Osteoblast (primary cell): ENCODE measurements around the gene KHDC1L. TPM values are rescaled to one million over a fixed set of nuclear protein-coding genes. Genes with fewer than 3 reads are reported as not detected.
"Not testable (repeated sequence)": the region's sequence is repeated elsewhere in the genome, so short reads cannot be mapped to it uniquely, and the experiment has no call there.

ENCODE experiments used
- DNase-seq: peaks from one replicate; pipeline ENCODE4 v3.0.0; 2011; ENCODE audit warnings: low spot score, mixed read lengths; ENCODE audit not compliant: insufficient read length; ENCODE audit errors: missing footprints
- H2AFZ ChIP-seq: 2 replicates; pipeline ENCODE4 v1.6.0; 2011; ENCODE audit warnings: mild to moderate bottlenecking, low read length
- H3K27ac ChIP-seq: 2 replicates; pipeline ENCODE4 v1.5.1; 2011; ENCODE audit warnings: mild to moderate bottlenecking, low read depth, low read length, moderate library complexity
- H3K27me3 ChIP-seq: 2 replicates; pipeline ENCODE4 v1.6.0; 2012; ENCODE audit warnings: mild to moderate bottlenecking, control low read depth, inconsistent platforms, low read length, moderate library complexity; ENCODE audit not compliant: insufficient read depth
- H3K36me3 ChIP-seq: 2 replicates; pipeline ENCODE4 v1.5.1; 2011; ENCODE audit warnings: mild to moderate bottlenecking, low read length, control low read depth, moderate library complexity; ENCODE audit not compliant: insufficient read depth
- H3K4me1 ChIP-seq: 2 replicates; pipeline ENCODE4 v1.5.1; 2011; ENCODE audit warnings: mild to moderate bottlenecking, low read length, control low read depth, moderate library complexity; ENCODE audit not compliant: insufficient read depth
- H3K4me2 ChIP-seq: 2 replicates; pipeline ENCODE4 v1.6.0; 2011; ENCODE audit warnings: mild to moderate bottlenecking, low read length; ENCODE audit not compliant: insufficient read depth
- H3K4me3 ChIP-seq: fragments of 200-600 bp; sonication (generic); 3 replicates; pipeline ENCODE4 v1.5.1; 2012; ENCODE audit warnings: mild to moderate bottlenecking, low read length, inconsistent platforms; ENCODE audit not compliant: insufficient read depth
- H3K79me2 ChIP-seq: 2 replicates; pipeline ENCODE4 v1.6.0; 2012; ENCODE audit warnings: mild to moderate bottlenecking, low read length, control low read depth, inconsistent platforms; ENCODE audit not compliant: insufficient read depth
- H3K9me3 ChIP-seq: 2 replicates; pipeline ENCODE4 v1.5.1; 2011; ENCODE audit warnings: low read depth, low read length, control low read depth
- H4K20me1 ChIP-seq: 2 replicates; pipeline ENCODE4 v1.6.0; 2012; ENCODE audit warnings: mild to moderate bottlenecking, low read length, control low read depth; ENCODE audit not compliant: insufficient read depth
- total RNA-seq: library from RNA; depleted of rRNA; stranded (reverse); fragments of >200 nt; gene quantifications from 2 replicates; pipeline ENCODE4 v1.2.3, GENCODE V29; 2012
- TF ChIP-seq, protein P1 (sequence below): IDR thresholded peaks from 2 replicates; pipeline ENCODE4 v1.5.1; 2011; ENCODE audit warnings: mild to moderate bottlenecking, low read depth, low read length, moderate library complexity; ENCODE audit errors: extremely low read depth

The KHDC1L gene, protein sequence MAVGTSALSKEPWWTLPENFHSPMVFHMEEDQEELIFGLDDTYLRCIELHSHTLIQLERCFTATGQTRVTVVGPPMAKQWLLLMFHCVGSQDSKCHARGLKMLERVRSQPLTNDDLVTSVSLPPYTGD
- 0.72 TPM in 1 of 2 replicates, not detected in the other for total RNA-seq

DNA sequence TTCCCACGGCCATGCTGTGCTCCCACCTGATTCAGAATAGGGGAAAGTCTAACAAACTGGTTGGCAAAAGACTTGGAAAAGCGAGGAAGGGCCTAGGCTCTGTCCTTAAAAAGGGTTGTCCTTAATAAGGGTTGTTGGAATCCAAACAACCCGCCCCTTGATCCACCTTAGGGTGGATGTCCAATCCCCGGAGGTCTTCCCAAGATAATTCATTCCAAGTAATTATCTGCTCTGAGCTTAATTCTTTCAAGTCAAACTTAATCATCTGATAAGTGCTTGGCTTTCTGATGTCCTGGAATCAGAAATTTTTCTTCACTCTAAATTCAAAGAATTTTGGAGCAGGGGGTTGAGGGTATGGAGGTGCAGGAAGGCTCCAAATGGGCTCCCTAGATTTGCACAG lies at the start of gene KHDC1L:
Gene KHDC1L (minus strand): TSS at position 101 of the 400 bp plus-strand sequence. CDS start 88 bp downstream, at position 13.
- TF ChIP-seq, protein P1, sequence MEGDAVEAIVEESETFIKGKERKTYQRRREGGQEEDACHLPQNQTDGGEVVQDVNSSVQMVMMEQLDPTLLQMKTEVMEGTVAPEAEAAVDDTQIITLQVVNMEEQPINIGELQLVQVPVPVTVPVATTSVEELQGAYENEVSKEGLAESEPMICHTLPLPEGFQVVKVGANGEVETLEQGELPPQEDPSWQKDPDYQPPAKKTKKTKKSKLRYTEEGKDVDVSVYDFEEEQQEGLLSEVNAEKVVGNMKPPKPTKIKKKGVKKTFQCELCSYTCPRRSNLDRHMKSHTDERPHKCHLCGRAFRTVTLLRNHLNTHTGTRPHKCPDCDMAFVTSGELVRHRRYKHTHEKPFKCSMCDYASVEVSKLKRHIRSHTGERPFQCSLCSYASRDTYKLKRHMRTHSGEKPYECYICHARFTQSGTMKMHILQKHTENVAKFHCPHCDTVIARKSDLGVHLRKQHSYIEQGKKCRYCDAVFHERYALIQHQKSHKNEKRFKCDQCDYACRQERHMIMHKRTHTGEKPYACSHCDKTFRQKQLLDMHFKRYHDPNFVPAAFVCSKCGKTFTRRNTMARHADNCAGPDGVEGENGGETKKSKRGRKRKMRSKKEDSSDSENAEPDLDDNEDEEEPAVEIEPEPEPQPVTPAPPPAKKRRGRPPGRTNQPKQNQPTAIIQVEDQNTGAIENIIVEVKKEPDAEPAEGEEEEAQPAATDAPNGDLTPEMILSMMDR: no peak
- no peak within 1 kb of the TSS for H3K27ac ChIP-seq
- no peak within 1 kb of the TSS for H3K4me2 ChIP-seq
- H3K79me2 ChIP-seq: no peaks in the 10 kb centered on the region
- no peak within 1 kb of the TSS for H2AFZ ChIP-seq
- H3K4me3 ChIP-seq: no peak within 1 kb of the TSS
- H3K36me3 ChIP-seq: no peaks in the 10 kb centered on the region
- no peak for DNase-seq
- no peaks in the 10 kb centered on the region for H3K9me3 ChIP-seq
- H3K4me1 ChIP-seq: no peaks in the 10 kb centered on the region
- H3K27me3 ChIP-seq: no peaks in the 10 kb centered on the region
- H4K20me1 ChIP-seq: no peaks in the 10 kb centered on the region

DNA sequence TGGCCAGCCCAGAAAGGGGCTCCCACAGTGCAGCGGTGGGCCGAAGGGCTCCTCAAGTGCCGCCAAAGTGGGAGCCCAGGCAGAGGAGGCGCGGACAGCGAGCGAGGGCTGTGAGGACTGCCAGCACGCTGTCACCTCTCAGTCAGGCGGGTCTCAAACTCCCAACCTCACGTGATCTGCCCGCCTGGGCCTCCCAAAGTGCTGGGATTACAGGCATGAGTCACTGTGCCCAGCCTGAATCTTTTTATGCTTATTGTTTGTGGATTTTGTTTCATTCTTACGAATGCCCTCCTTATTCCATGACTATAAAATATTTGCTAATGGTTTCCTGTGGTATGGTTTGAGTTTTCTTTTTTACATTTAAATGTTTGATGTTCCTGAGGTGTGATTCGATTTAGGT lies 44.0 kb upstream of the KHDC1L start:
- H3K27ac ChIP-seq: not testable (repeated sequence)

DNA sequence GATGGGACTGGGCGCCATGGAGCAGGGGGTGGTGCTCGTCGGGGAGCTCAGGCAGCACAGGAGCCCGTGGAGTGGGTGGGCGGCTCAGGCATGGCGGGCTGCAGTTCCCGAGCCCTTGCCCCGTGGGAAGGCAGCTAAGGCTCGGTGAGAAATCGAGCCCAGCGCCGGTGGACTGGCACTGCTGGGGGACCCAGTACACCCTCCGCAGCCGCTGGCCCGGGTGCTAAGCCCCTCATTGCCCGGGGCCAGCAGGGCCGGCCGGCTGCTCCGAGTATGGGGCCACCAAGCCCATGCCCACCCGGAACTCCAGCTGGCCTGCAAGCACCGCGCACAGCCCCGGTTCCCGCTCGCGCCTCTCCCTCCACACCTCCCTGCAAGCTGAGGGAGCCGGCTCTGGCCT lies 43.6 kb upstream of the KHDC1L start:
- H3K4me1 ChIP-seq, H3K27ac ChIP-seq, DNase-seq, H3K9me3 ChIP-seq, H3K4me3 ChIP-seq, H3K79me2 ChIP-seq, H4K20me1 ChIP-seq, H2AFZ ChIP-seq, H3K27me3 ChIP-seq, H3K4me2 ChIP-seq, H3K36me3 ChIP-seq: not testable (repeated sequence)

More for the DNA sequence above, 44.0 kb upstream of the KHDC1L start:
- H3K4me1 ChIP-seq, H3K27me3 ChIP-seq, H3K4me3 ChIP-seq, H2AFZ ChIP-seq, H3K36me3 ChIP-seq, H3K79me2 ChIP-seq, H3K4me2 ChIP-seq, H3K9me3 ChIP-seq, DNase-seq, H4K20me1 ChIP-seq: not testable (repeated sequence)

DNA sequence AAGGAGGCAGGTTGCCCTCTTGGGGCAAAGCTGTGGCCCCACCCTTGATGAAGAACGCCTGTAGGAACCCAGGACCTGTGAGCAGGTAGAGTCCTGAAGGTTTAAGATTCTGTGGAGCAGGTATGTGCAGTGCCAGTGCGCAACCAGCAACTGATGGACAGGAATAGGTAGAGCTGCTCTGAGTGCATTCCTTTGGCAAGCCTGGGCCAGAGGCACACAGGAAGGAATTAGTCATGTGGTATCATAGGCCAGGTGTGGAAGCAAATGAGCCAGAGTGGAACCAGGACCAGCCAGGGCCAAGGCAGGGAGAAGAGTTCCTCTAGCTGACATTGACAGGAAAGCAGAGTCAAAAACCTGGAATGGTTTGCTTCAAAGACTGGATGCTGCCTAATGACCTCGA lies 39.1 kb upstream of the KHDC1L start:
- peaks cover 2% of the 10 kb centered on the region for H3K79me2 ChIP-seq
- H3K27ac ChIP-seq: no peak overlapping the region

DNA sequence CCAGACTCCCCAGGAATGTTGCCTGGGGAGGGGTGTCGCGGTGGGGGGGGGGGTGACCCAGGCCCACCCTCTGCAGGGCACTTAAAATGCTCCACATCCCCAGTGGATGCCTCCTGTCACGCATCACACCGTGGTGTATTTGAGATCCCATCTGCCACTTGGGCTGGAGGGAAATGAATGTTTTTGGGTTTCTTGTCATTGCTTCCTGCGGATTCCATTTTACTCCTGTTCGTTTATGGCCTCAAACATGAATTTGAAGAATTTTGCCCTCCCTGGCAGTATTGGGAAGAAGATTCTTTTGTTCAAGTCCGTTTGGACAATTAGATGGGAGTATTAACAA lies 38.2 kb upstream of the KHDC1L start:
- no peaks in the 10 kb centered on the region for H3K36me3 ChIP-seq
- H3K4me3 ChIP-seq: peak overlapping the region; percentile 84
- peaks cover 2% of the 10 kb centered on the region for H3K79me2 ChIP-seq
- TF ChIP-seq, protein P1: no peak
- H4K20me1 ChIP-seq: no peaks in the 10 kb centered on the region
- peak; percentile 75 for DNase-seq
- H3K4me1 ChIP-seq: peaks cover 14% of the 10 kb centered on the region
- H3K4me2 ChIP-seq: peak overlapping the region; percentile 84
- no peaks in the 10 kb centered on the region for H3K9me3 ChIP-seq
- H3K27me3 ChIP-seq: no peaks in the 10 kb centered on the region
- peak overlapping the region; percentile 95 for H2AFZ ChIP-seq
- H3K27ac ChIP-seq: peak overlapping the region; percentile 56

More for the DNA sequence above, 39.1 kb upstream of the KHDC1L start:
- H4K20me1 ChIP-seq: no peaks in the 10 kb centered on the region
- H3K4me3 ChIP-seq: no peak overlapping the region
- H3K4me2 ChIP-seq: peak overlapping the region; percentile 84
- H3K9me3 ChIP-seq: no peaks in the 10 kb centered on the region
- no peaks in the 10 kb centered on the region for H3K27me3 ChIP-seq
- no peaks in the 10 kb centered on the region for H3K36me3 ChIP-seq
- DNase-seq: no peak
- no peak overlapping the region for H2AFZ ChIP-seq
- peaks cover 14% of the 10 kb centered on the region for H3K4me1 ChIP-seq
- TF ChIP-seq, protein P1: no peak
